Esophagus (tissue), 2 donors: ENCODE data around the gene EVA1A. TPM values are rescaled to one million over a fixed set of nuclear protein-coding genes. Genes with fewer than 3 reads are reported as not detected.

Source experiments
- H3K27ac ChIP-seq, 2 donors: one replicate each; pipeline ENCODE4 v1.5.1; 2013; ENCODE audit warnings: low read depth in 2 of 2, mild to moderate bottlenecking in 2 of 2, inconsistent platforms in 1 of 2, low read length in 1 of 2, moderate library complexity in 1 of 2
- H3K27me3 ChIP-seq, 2 donors: one replicate each; pipeline ENCODE4 v1.6.1; 2013; ENCODE audit warnings: low read length in 2 of 2, control low read depth in 1 of 2, mild to moderate bottlenecking in 1 of 2; ENCODE audit not compliant: insufficient read depth in 2 of 2, control insufficient read depth in 1 of 2
- H3K36me3 ChIP-seq, 2 donors: one replicate each; pipeline ENCODE4 v1.6.1; 2013; ENCODE audit warnings: low read length in 1 of 2; ENCODE audit not compliant: control insufficient read depth in 2 of 2, insufficient read depth in 2 of 2
- H3K4me1 ChIP-seq, 2 donors: one replicate each; pipeline ENCODE4 v1.6.1; 2013; ENCODE audit warnings: low read length in 1 of 2; ENCODE audit not compliant: control insufficient read depth in 2 of 2, insufficient read depth in 2 of 2
- H3K4me3 ChIP-seq, 2 donors: one replicate each; pipeline ENCODE4 v1.5.1; 2013; ENCODE audit warnings: low read length in 2 of 2, mild to moderate bottlenecking in 2 of 2, low read depth in 1 of 2, moderate library complexity in 1 of 2
- H3K9me3 ChIP-seq, 2 donors: one replicate each; pipeline ENCODE4 v1.6.1; 2013; ENCODE audit warnings: mild to moderate bottlenecking in 2 of 2, low read depth in 1 of 2, low read length in 1 of 2, moderate library complexity in 1 of 2; ENCODE audit not compliant: control insufficient read depth in 2 of 2, insufficient read depth in 1 of 2
- WGBS, 2 donors: extraction: QIAGEN DNeasy Blood & Tissue Kit; methylation state at CpG; one replicate each; pipeline ENCODE4 v1.1.7; 2013; 5-methylcytosine and 5-hydroxymethylcytosine counted together
- polyA plus RNA-seq, 2 donors: library from polyadenylated mRNA; stranded (reverse); fragments of 200-250 nt; gene quantifications; one replicate each; pipeline ENCODE4 v1.2.3, GENCODE V29; 2013
- donor health status: healthy with polysubstance abuse.
- donor health status: Bipolar disorder and iron deficiency.

The EVA1A gene
- polyA plus RNA-seq, 2 donors = 0.71 to 0.94 TPM

DNA sequence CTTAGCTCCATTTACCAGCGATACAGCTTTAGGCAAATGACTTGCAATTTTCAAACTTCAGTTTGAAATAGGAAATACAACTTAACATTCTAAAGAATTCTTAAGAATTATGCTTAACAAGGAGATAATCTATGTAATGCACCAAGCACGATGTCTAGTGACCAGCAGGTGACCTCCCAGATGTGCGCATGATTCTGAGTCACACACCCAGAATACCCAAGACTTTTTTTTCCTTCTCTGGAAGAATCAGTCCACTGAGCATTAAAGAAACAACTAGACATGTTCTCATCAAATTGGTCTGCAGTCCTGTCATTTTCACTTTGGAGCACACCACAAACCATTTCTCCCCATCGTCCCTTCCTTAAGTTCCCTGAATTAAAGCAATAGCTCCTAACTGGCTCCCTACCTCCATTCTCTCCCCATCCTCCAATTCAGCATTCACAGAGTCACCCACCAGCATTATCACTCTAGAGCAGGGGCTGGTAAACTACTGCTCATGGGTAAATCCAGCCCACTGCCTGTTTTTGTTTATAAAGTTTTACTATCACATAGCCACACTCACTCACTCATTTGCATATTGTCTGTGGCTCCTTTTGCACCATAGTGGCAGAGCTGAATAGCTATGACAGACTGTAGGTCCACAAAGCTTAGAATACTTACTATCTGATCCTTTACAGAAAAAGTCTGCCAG is 13.2 kb downstream of the EVA1A start:
- no peaks in the 10 kb centered on the region for H3K36me3 ChIP-seq
- H3K9me3 ChIP-seq = no peaks in the 10 kb centered on the region
- H3K4me1 ChIP-seq = peaks cover 0 to 2% of the 10 kb centered on the region in 2 donors
- H3K27ac ChIP-seq = no peak overlapping the region
- H3K4me3 ChIP-seq = no peak overlapping the region
- H3K27me3 ChIP-seq = no peaks in the 10 kb centered on the region
- WGBS, 2 donors = 83% methylated on average over 4 of the region's 4 CpGs

DNA sequence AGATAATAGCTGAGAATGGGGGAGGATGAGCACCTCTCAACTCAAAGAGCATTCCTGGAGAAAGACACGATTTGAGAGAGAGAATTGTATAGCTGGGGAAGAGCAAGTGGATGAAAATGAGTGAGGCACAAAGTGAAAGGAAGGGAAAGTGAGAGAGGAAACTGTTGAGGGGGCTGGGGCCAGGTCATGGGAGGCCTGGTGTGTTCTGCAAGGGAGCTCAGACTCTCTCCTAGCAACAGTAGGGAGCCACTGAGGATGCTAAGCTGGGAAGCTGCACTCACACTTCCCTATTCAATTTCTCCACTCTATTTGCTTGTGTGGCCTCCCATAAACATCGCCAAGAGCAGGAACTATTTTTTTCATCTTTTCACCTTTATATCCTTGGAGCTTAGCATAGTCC is 14.8 kb downstream of the EVA1A start:
- 78 to 86% methylated on average over 2 of the region's 2 CpGs for WGBS, 2 donors

DNA sequence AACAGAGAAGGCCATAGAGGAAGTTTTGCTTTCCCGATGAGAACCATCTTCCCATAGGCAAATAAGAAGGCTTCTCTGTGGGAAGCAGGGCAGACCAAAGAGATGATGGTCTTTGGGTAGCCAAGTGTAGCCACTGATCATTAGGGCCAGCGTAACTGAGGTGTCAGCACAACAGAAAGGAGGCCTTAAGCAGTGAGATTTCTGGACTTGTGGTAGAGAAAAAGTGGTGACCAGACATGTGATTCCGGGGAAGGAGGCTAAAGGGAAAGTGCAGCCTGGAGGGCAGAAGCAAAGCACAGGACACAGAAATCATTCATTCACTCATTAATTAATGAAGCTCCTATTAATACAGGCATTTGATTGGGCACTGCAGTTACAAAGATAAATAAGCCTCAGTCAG is 15.4 kb downstream of the EVA1A start:
- Histone ChIP-seq H3K4me3 (no peak overlapping the region), H3K36me3 (no peaks in the 10 kb centered on the region), H3K9me3 (no peaks in the 10 kb centered on the region), H3K27ac (no peak overlapping the region), H3K4me1 (peaks cover 0 to 2% of the 10 kb centered on the region in 2 donors), H3K27me3 (no peaks in the 10 kb centered on the region)
- 94 to 95% methylated on average over 3 of the region's 3 CpGs for WGBS, 2 donors

More for the DNA sequence above, 14.8 kb downstream of the EVA1A start:
- no peaks in the 10 kb centered on the region for H3K27me3 ChIP-seq
- H3K27ac ChIP-seq = no peak overlapping the region
- no peaks in the 10 kb centered on the region for H3K9me3 ChIP-seq
- no peak overlapping the region for H3K4me3 ChIP-seq
- peaks cover 0 to 2% of the 10 kb centered on the region in 2 donors for H3K4me1 ChIP-seq
- no peaks in the 10 kb centered on the region for H3K36me3 ChIP-seq

DNA sequence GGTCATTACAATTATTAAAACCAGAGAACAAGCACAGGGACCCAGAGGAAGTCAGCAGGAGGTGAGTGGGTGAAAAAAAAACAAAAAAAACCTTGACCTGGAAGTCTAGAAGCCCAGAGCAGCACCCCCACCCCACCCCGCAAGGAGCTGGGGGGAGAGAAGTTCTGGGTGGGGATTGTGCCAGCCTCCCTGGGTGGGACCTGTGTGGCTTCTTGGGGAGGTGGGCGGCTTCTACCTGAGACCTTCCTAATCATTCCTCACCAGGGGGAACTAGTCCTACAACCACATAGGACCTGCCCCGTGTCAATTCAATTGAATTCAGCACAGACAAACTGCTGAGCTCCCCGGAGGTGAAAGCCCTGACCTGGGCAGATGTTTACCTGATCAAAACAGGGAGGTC is 17.3 kb downstream of the EVA1A start:
- H3K4me3 ChIP-seq = no peak overlapping the region
- H3K27ac ChIP-seq = no peak overlapping the region
- H3K9me3 ChIP-seq = no peaks in the 10 kb centered on the region
- H3K27me3 ChIP-seq = no peaks in the 10 kb centered on the region
- 88 to 92% methylated on average over 4 of the region's 4 CpGs for WGBS, 2 donors
- no peaks in the 10 kb centered on the region for H3K36me3 ChIP-seq
- H3K4me1 ChIP-seq = no peaks in the 10 kb centered on the region

DNA sequence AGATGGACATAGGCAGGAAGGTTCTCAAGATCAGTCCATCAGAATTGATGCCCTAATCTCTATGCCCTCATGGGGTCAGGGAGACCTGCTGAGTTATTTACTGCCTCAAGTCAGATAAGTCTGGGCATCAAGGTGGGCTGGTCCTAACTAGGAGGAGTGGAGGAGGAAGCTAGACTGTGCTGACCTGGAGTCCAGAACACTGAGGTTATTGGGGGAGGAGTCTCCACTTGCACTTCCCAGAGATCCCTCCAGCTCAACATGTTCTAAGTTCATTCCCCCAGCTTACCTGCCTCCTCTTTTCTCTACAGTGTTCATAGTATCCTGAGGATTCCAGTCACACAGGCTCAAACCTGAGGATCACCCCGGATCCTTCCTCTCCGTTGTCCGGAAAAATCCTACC is 19.3 kb downstream of the EVA1A start:
- Histone ChIP-seq H3K9me3 (no peaks in the 10 kb centered on the region), H3K4me3 (no peak overlapping the region), H3K27me3 (no peaks in the 10 kb centered on the region), H3K27ac (no peak overlapping the region), H3K36me3 (no peaks in the 10 kb centered on the region), H3K4me1 (no peaks in the 10 kb centered on the region)
- 96 to 97% methylated on average over 3 of the region's 3 CpGs for WGBS, 2 donors

DNA sequence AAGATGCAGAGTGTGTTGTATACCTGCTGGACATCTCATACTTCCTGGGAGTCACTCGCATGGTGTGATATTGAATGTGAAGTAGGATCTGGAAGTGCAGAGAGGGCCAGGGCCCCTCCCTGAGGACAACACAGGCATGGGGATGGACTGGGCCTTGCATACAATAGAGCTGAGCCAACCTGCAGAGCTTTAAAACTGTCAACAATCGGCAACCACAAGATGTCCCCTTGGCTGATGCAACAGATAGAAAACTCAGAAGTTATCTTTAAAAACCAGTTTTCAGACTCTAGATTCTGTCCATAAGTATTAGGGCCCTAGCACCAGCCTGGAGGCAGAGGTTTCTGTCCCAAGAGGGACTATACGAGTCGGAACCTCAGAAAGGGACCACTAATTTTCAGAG is 19.7 kb downstream of the EVA1A start:
- Histone ChIP-seq H3K9me3 (no peaks in the 10 kb centered on the region), H3K4me3 (no peak overlapping the region), H3K27me3 (no peaks in the 10 kb centered on the region), H3K4me1 (no peaks in the 10 kb centered on the region), H3K36me3 (no peaks in the 10 kb centered on the region), H3K27ac (no peak overlapping the region)
- 94 to 95% methylated on average over 4 of the region's 4 CpGs for WGBS, 2 donors

DNA sequence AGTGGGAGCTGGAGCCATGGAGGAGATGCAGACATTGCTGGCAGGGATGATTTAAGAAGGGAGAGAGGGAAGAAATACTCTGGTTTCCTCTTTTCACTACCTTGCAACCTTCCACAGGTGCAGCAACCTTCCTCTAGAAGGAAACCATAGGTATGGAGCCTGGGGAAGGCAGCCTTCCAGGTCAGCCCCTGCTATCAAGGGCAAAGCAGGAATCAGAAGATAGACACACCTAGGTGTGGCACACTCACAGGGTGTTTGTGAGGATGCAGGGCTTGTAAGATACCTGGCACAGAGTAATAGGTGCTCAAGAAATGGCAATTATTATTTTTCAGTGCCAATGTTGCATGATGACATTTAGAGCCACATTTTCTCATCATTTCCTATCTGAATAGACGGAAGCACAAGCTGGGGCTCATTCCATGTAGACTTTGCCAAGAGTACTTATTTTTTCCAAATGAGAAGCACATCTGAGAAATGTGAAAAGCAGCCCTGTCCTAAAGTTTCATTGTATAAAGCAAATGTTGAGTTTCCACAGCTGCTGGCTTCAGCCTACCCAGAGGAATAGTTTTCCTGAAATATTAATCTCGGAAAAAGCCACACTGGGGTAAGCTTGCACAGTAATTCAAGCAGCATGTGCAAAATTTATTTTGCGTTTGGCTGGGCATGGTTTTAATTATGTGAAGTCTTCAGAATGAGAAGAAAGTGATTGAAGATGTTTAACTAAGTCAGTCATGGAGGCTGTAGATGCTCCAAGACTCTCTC is 20.6 kb downstream of the EVA1A start:
- H3K4me3 ChIP-seq = no peak overlapping the region
- no peaks in the 10 kb centered on the region for H3K9me3 ChIP-seq
- H3K4me1 ChIP-seq = no peaks in the 10 kb centered on the region
- WGBS, 2 donors = 51 to 68% methylated on average over 3 of the region's 3 CpGs
- H3K27ac ChIP-seq = no peak overlapping the region
- no peaks in the 10 kb centered on the region for H3K36me3 ChIP-seq
- H3K27me3 ChIP-seq = no peaks in the 10 kb centered on the region

DNA sequence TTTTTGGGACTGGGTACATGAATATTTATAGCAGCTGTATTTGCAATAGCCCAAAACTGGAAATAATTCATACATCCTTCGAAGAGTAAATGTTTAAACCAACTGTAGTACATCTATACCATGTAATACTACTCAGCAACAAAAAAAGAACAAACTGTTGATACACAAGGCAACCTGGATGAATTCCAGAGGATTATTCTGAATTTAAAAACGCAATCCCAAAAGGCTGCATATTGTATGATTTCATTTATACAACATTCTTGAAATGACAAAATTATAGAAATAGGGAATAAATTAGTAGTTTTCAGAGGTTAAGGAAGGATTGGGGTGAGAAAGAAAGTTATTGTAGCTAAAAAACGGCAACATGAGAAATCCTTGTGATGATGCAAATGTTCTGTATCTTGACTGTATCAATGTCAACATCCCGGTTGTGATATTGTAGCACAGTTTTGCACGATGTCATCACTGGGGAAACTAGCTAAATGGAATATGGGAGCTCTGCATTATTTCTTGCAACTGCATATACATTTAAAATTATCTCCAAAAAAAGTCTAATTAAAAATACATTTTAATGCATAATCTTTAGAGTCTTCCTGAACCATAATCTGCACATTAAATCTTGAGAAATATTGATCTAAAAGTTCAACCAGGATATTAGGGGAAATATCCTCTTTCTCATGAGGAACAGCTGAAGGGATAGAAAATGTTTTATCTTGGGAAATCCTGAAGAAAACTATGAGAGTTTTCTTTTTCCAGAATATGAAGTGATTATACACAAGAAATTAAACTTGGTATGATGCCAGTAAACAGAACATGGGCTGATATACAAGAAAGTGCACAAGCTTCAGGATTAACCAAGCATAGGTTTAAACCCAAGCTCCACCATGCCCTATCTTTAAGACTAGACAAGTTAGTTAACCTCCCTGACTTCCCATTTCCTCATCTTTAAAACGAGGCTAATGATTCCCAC is 21.9 kb downstream of the EVA1A start:
- 69 to 72% methylated on average over 6 of the region's 6 CpGs for WGBS, 2 donors
- no peaks in the 10 kb centered on the region for H3K4me1 ChIP-seq
- no peaks in the 10 kb centered on the region for H3K36me3 ChIP-seq
- H3K27ac ChIP-seq = no peak overlapping the region
- no peak overlapping the region for H3K4me3 ChIP-seq
- no peaks in the 10 kb centered on the region for H3K9me3 ChIP-seq
- H3K27me3 ChIP-seq = no peaks in the 10 kb centered on the region

DNA sequence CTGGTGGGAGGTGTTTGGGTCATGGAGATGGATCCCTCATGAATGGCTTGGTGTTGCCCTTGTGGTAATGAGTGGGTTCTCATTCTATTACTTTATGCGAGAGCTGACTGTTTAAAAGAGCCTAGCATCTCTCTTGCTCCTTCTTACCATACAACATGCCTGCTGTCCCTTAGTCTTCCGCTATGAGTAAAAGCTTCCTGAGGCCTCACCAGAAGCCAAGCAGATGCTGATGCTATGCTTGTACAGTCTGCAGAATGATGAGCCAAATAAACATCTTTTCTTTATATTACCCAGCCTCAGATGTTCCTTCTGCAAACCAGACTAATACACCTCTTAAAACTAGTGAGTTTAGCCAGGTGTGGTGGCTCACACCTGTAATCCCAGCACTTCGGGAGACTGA is 23.1 kb downstream of the EVA1A start:
- 94 to 95% methylated on average over 3 of the region's 3 CpGs for WGBS, 2 donors
- H3K4me1 ChIP-seq = no peaks in the 10 kb centered on the region

More for the DNA sequence above, 23.1 kb downstream of the EVA1A start:
- no peaks in the 10 kb centered on the region for H3K9me3 ChIP-seq
- H3K27ac ChIP-seq = no peak overlapping the region
- no peaks in the 10 kb centered on the region for H3K27me3 ChIP-seq
- no peaks in the 10 kb centered on the region for H3K36me3 ChIP-seq
- no peak overlapping the region for H3K4me3 ChIP-seq
